Large intestine (tissue), 3 donors: Measurements from ENCODE around the gene HLA-DRA. TPM values are rescaled to one million over a fixed set of nuclear protein-coding genes. Genes with fewer than 3 reads are reported as not detected.
A peak's percentile ranks its signal among the peaks of the same experiment; 100 is the strongest.
"Not testable (repeated sequence)": the region's sequence is repeated elsewhere in the genome, so short reads cannot be mapped to it uniquely, and the experiment has no call there.

ENCODE experiments used
- DNase-seq, 2 donors: peaks; one replicate each; pipeline versions ENCODE4 v3.0.0 to v3.0.0-alpha.2; 2013
- H3K27ac ChIP-seq: one replicate; pipeline ENCODE4 v1.5.1; 2013; ENCODE audit warnings: low read length
- H3K27me3 ChIP-seq: 2 replicates; pipeline ENCODE4 v1.6.1; 2013; ENCODE audit warnings: low read length; ENCODE audit not compliant: control insufficient read depth, insufficient read depth
- H3K36me3 ChIP-seq: 2 replicates; pipeline ENCODE4 v1.6.1; 2013; ENCODE audit warnings: low read length; ENCODE audit not compliant: control insufficient read depth, insufficient read depth
- H3K4me1 ChIP-seq: one replicate; pipeline ENCODE4 v1.6.1; 2013; ENCODE audit warnings: low read length; ENCODE audit not compliant: control insufficient read depth, insufficient read depth
- H3K4me3 ChIP-seq: one replicate; pipeline ENCODE4 v1.5.1; 2013; ENCODE audit warnings: low read length
- H3K9me3 ChIP-seq: one replicate; pipeline ENCODE4 v1.6.1; 2013; ENCODE audit warnings: mild to moderate bottlenecking, low read depth, low read length, moderate library complexity; ENCODE audit not compliant: control insufficient read depth
- WGBS: methylation state at CpG from one replicate; pipeline ENCODE4 v1.1.5; 2013; ENCODE audit warnings: low lambda C conversion rate; ENCODE audit not compliant: insufficient coverage; 5-methylcytosine and 5-hydroxymethylcytosine counted together
- polyA plus RNA-seq: library from polyadenylated mRNA; unstranded; fragments of 120-200 nt; gene quantifications from one replicate; pipeline ENCODE4 v1.2.1, GENCODE V29; 2013

Gene HLA-DRA
- polyA plus RNA-seq, 1 donor = 380 TPM

DNA sequence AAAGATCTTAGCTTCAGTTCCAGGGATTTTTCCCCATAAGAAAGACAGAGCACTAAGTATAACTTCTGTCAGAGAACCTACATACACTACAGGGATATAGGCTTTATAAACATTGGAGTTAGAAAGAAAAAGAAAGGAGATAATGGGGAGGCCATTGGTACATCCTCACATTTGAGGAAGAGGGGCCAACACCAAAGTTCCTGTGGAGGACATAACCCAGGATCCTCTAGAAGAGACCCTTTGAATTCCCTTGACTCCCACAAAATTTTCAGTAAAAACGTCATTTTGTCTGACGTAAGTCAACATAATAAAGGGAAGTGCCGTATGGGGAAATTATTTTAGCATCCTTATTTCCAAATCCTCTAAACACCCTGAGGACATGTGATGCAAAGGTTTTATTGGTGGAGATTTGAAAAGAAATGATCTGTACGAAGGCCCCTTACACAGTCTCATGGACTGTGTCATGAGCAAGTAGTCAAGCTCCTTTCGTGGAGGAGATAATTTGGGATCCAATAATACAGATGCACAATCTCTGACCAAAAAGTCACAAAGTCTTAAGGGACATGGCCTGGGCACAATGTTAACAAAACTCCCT lies 33.2 kb downstream of the HLA-DRA start:
- DNase-seq = no peak
- Histone ChIP-seq H3K27me3 (no peaks in the 10 kb centered on the region), H3K4me1 (no peaks in the 10 kb centered on the region), H3K4me3 (no peak overlapping the region), H3K36me3 (no peaks in the 10 kb centered on the region), H3K9me3 (no peaks in the 10 kb centered on the region), H3K27ac (no peak overlapping the region)
- WGBS = no CpG with 5 or more reads among the region's 5 CpGs

DNA sequence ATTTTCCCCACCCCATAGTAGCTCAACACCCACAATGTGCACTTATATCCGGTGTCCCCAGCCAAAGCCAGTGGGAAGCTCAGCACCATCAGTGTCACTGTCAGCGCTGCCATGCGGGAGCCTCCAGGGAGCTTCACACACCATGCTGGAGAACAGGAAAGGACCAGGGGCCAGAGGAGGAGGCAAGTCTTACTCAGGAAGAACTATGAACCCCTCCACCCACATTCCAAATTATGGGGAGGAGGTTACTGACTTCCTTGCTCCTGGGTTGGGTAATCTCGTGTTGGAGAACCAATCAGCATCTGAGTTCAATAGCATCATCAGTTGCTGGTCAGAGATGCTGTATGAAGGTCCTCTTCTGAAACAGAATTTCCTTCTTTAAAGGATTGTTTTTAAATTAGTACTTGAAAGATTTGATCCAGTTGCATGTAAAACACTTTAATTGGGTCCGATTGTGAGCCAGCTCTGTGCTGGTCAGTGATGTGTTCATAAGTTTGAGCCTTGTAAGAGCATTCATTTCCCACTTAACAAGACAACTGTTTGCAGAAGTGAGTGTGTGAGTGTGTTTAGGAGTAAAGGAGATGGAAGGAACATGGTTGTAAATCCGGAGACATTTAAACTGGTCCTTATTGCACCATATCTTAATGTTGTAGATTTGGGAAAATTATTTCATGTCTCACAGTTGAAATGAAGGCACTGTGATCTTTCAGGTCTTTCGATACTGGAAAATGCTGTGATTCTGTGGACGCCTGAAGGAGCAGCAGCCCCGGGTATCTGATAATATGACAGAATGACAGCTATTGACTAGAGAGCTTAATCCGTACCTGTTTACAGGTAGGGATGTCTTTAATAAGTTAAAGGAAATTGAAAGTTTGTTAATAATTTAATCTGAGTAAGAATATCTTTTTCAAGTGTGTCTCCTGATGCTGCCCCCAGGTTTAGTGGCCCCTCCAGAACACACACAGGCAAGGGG lies 34.0 kb downstream of the HLA-DRA start:
- 73% methylated on average over 2 of the region's 10 CpGs for WGBS
- not testable (repeated sequence) for H3K4me3 ChIP-seq, H3K9me3 ChIP-seq, H3K4me1 ChIP-seq, H3K36me3 ChIP-seq, H3K27ac ChIP-seq, H3K27me3 ChIP-seq
- peak in 1 of 2 donors; percentile 67 for DNase-seq

- no peaks in the 10 kb centered on the region for H3K27me3 ChIP-seq
- no peaks in the 10 kb centered on the region for H3K4me1 ChIP-seq
- no peak overlapping the region for H3K4me3 ChIP-seq
- H3K9me3 ChIP-seq = no peaks in the 10 kb centered on the region
- H3K27ac ChIP-seq = no peak overlapping the region
- no peaks in the 10 kb centered on the region for H3K36me3 ChIP-seq
- DNase-seq = no peak
- 72% methylated on average over 5 of the region's 13 CpGs for WGBS
Observed at GRCh38 chr6:32475392-32476206, 35.9 kb downstream of the HLA-DRA start.

GRCh38 chr6:32483968-32484613 lies 44.4 kb downstream of the HLA-DRA start:
- H3K4me1 ChIP-seq = no peaks in the 10 kb centered on the region
- H3K36me3 ChIP-seq = no peaks in the 10 kb centered on the region
- H3K4me3 ChIP-seq = no peak overlapping the region
- WGBS = no CpG with 5 or more reads among the region's 26 CpGs
- H3K27ac ChIP-seq = no peak overlapping the region
- no peak for DNase-seq
- H3K27me3 ChIP-seq = no peaks in the 10 kb centered on the region
- no peaks in the 10 kb centered on the region for H3K9me3 ChIP-seq

- no peaks in the 10 kb centered on the region for H3K27me3 ChIP-seq
- WGBS = 100% methylated on average over 1 of the region's 4 CpGs
- no peaks in the 10 kb centered on the region for H3K36me3 ChIP-seq
- DNase-seq = no peak
- H3K4me1 ChIP-seq = no peaks in the 10 kb centered on the region
- no peaks in the 10 kb centered on the region for H3K9me3 ChIP-seq
- no peak overlapping the region for H3K27ac ChIP-seq
- H3K4me3 ChIP-seq = no peak overlapping the region
Observed at GRCh38 chr6:32484614-32484998, 44.9 kb downstream of the HLA-DRA start.

DNA sequence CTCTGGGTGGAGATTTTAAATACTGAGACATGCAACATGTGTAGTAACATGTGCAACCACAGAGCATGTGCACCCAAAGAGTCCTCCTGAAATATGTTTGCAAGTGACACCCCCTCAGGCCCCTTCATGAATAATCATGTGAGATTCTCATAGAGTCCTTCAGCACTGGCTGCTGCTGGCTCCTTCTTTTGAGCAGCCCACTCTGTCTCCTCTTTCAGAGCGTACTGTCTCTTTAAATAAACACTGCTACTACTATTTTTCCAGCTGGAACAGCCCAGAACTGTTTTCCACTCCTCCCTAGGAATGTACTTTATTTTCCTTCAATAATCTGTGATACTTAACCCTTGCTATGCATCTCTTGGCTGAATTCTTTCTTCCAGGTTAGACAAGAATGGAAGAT lies 48.4 kb downstream of the HLA-DRA start:
- WGBS = no CpG with 5 or more reads among the region's 1 CpG
- no peaks in the 10 kb centered on the region for H3K36me3 ChIP-seq
- no peaks in the 10 kb centered on the region for H3K4me1 ChIP-seq
- no peak overlapping the region for H3K27ac ChIP-seq
- H3K9me3 ChIP-seq = no peaks in the 10 kb centered on the region
- H3K4me3 ChIP-seq = no peak overlapping the region
- no peaks in the 10 kb centered on the region for H3K27me3 ChIP-seq
- no peak for DNase-seq

DNA sequence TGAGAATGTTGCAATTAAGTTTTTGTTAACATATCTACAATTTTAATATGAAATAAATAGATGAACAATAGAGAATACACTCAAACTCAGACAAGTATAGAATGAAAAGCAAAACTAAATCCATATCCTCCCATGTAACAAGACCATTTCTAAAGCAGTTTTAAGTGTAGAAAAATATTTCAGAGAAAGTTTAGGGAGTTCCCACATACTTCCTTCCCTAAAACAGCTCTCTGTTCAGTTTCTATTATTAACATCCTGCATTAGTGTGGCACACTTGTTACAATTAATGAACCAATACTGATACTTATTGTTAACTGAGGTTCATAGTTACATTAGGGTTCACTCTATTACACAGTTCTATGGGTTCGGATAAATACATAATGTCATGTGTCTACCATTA lies 52.0 kb downstream of the HLA-DRA start:
- H3K9me3 ChIP-seq = no peaks in the 10 kb centered on the region
- H3K4me3 ChIP-seq = no peak overlapping the region

GRCh38 chr6:32492351-32492750 lies 52.7 kb downstream of the HLA-DRA start:
- no peak for DNase-seq
- Histone ChIP-seq H3K27ac (no peak overlapping the region), H3K9me3 (no peaks in the 10 kb centered on the region), H3K4me1 (no peaks in the 10 kb centered on the region), H3K36me3 (no peaks in the 10 kb centered on the region), H3K27me3 (no peaks in the 10 kb centered on the region), H3K4me3 (no peak overlapping the region)

More for the DNA sequence above, 52.0 kb downstream of the HLA-DRA start:
- no peak for DNase-seq
- Histone ChIP-seq H3K4me1 (no peaks in the 10 kb centered on the region), H3K36me3 (no peaks in the 10 kb centered on the region), H3K27me3 (no peaks in the 10 kb centered on the region), H3K27ac (no peak overlapping the region)
- no CpG with 5 or more reads among the region's 1 CpG for WGBS
